Glutamatergic neuron (in vitro differentiated cells): ENCODE results near the gene DHRS7. TPM values are rescaled to one million over a fixed set of nuclear protein-coding genes. Genes with fewer than 3 reads are reported as not detected.
A peak's percentile ranks its signal among the peaks of the same experiment; 100 is the strongest.
"Not testable (repeated sequence)": the region's sequence is repeated elsewhere in the genome, so short reads cannot be mapped to it uniquely, and the experiment has no call there.

Source experiments
- DNase-seq: peaks from one replicate; pipeline ENCODE4 v3.0.0; 2022
- H3K27ac Mint-ChIP-seq: one replicate; pipeline ENCODE4 v1.8.0; 2020; ENCODE audit warnings: mild to moderate bottlenecking, mixed read lengths, inconsistent platforms; ENCODE audit not compliant: unreplicated experiment
- H3K27me3 Mint-ChIP-seq: one replicate; pipeline ENCODE4 v1.8.0; 2020; ENCODE audit warnings: mild to moderate bottlenecking, moderate library complexity, mixed read lengths, inconsistent platforms; ENCODE audit not compliant: unreplicated experiment
- H3K36me3 Mint-ChIP-seq: one replicate; pipeline ENCODE4 v1.8.0; 2020; ENCODE audit warnings: mild to moderate bottlenecking, mixed read lengths, inconsistent platforms; ENCODE audit not compliant: unreplicated experiment
- H3K4me1 Mint-ChIP-seq: one replicate; pipeline ENCODE4 v1.8.0; 2020; ENCODE audit warnings: mild to moderate bottlenecking, low read depth, mixed read lengths, inconsistent platforms; ENCODE audit not compliant: unreplicated experiment
- H3K4me3 Mint-ChIP-seq: one replicate; pipeline ENCODE4 v1.8.0; 2020; ENCODE audit warnings: mild to moderate bottlenecking, mixed read lengths, inconsistent platforms; ENCODE audit not compliant: unreplicated experiment
- H3K9me3 Mint-ChIP-seq: one replicate; pipeline ENCODE4 v1.8.0; 2020; ENCODE audit warnings: mild to moderate bottlenecking, moderate library complexity, mixed read lengths, inconsistent platforms; ENCODE audit not compliant: unreplicated experiment
- CTCF ChIP-seq: fragments of 200-600 bp; sonication (generic); IDR thresholded peaks from one replicate; pipeline ENCODE4 v1.5.0; 2021; ENCODE audit not compliant: partially characterized antibody, unreplicated experiment
- total RNA-seq: library from RNA; stranded (reverse); fragmentation: NEBNext Ultra II Directional; extraction: Animal tissue kit (Norgen Biotek cat#: 25700); gene quantifications from one replicate; pipeline ENCODE4 v1.2.1, GENCODE V29; 2021; ENCODE audit not compliant: unreplicated experiment

The DHRS7 gene
- total RNA-seq, 1 donor from 2014 or later, result 74.8 TPM

- H3K27ac Mint-ChIP-seq, result no peak overlapping the region
- peaks cover 7% of the 10 kb centered on the region for H3K36me3 Mint-ChIP-seq
- DNase-seq, result no peak
- H3K27me3 Mint-ChIP-seq, result no peaks in the 10 kb centered on the region
- peaks cover 9% of the 10 kb centered on the region for H3K4me1 Mint-ChIP-seq
- H3K9me3 Mint-ChIP-seq, result no peaks in the 10 kb centered on the region
- no peak overlapping the region for H3K4me3 Mint-ChIP-seq
- no peak for TF ChIP-seq CTCF
Measured at GRCh38 chr14:60101786-60102185, 63.4 kb downstream of the DHRS7 start.

- H3K27ac Mint-ChIP-seq, H3K36me3 Mint-ChIP-seq, DNase-seq, H3K4me3 Mint-ChIP-seq, H3K27me3 Mint-ChIP-seq, H3K9me3 Mint-ChIP-seq: not testable (repeated sequence)
- H3K4me1 Mint-ChIP-seq, result peaks cover 21% of the 10 kb centered on the region
Measured at GRCh38 chr14:60099855-60100254, 65.3 kb downstream of the DHRS7 start.

- peaks cover 7% of the 10 kb centered on the region for H3K36me3 Mint-ChIP-seq
- H3K9me3 Mint-ChIP-seq, result no peaks in the 10 kb centered on the region
- TF ChIP-seq CTCF, result no peak
- H3K4me1 Mint-ChIP-seq, result peaks cover 33% of the 10 kb centered on the region
- H3K4me3 Mint-ChIP-seq, result no peak overlapping the region
- DNase-seq, result no peak
- no peaks in the 10 kb centered on the region for H3K27me3 Mint-ChIP-seq
- peak overlapping the region; percentile 23 for H3K27ac Mint-ChIP-seq
Measured at GRCh38 chr14:60097974-60098373, 67.2 kb downstream of the DHRS7 start.

DNA sequence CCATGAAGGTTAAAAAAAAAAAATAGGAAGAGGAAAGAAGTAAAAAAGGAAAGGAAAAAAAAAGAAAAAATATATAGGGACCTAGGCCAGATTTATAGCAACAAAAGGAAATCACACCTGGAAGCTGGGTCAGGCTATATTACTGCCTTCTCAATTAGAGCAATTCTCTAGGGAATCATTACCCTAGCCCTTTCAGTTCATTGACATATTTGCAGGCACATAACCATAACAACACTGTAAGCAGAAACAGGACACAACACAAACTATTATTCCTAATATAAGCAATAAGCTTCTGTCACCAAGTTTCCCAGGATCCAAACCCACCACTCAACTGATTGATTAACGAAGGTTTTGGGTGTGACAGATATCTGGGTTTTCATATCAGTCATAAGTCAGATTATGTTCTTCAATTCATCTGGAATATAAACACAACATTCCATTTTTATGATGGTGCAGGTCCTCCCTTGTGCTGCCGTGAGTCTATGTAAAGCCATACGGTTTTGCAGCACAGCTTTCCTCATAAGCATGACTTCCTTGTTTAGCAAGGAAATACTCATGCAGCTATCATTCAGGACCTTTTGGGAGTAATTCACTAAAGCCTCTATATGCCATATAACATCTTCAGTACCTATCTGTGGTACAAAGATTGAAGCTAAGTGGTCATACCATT lies 69.3 kb downstream of the DHRS7 start:
- no peak for DNase-seq
- TF ChIP-seq CTCF, result no peak
- H3K27me3 Mint-ChIP-seq, result peaks cover 8% of the 10 kb centered on the region
- H3K4me1 Mint-ChIP-seq, result peaks cover 32% of the 10 kb centered on the region
- no peak overlapping the region for H3K27ac Mint-ChIP-seq
- H3K36me3 Mint-ChIP-seq, result peaks cover 12% of the 10 kb centered on the region
- H3K9me3 Mint-ChIP-seq, result peaks cover 7% of the 10 kb centered on the region
- peak overlapping the region; percentile 57 for H3K4me3 Mint-ChIP-seq

DNA sequence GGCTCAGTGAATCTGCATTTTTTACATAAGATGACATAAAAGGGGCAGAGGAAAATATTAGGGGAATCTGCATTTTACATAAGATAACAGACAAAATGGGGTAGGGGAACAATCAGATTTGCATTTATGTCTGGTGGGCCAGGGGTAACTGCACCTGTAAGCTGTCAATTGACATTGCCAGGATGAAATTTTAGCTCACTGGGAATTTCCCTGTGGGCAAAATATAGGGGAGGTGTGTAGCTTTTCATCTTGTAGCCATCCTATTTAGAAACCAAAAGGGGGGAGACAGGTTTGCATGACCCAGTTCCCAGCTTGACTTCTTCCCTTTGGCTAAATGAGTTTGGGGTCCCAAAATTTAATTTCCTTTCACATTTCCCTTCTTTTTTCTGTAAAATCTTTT lies 70.0 kb downstream of the DHRS7 start:
- peaks cover 8% of the 10 kb centered on the region for H3K27me3 Mint-ChIP-seq
- peaks cover 36% of the 10 kb centered on the region for H3K4me1 Mint-ChIP-seq
- peak overlapping the region; percentile 69 for H3K4me3 Mint-ChIP-seq
- TF ChIP-seq CTCF, result no peak
- DNase-seq, result no peak
- H3K9me3 Mint-ChIP-seq, result peaks cover 7% of the 10 kb centered on the region
- no peak overlapping the region for H3K27ac Mint-ChIP-seq
- H3K36me3 Mint-ChIP-seq, result peaks cover 12% of the 10 kb centered on the region
